ENCODE results near the gene UNC79.

UNC79 gene

GRCh38 chr14:93525696-93526451, 95.1 kb downstream of the UNC79 start:
- TF ChIP-seq CTCF (IDR thresholded peaks at IDR 0.05; ENCODE audit: insufficient read depth, low read length, poor library complexity, severe bottlenecking) = no peak
- no peaks in the 10 kb centered on the region for H3K36me3 ChIP-seq (ENCODE audit: control insufficient read depth, insufficient read depth, low read length)
- no peak for DNase-seq (ENCODE audit: extremely low read depth, insufficient read length)
- H3K4me3 ChIP-seq (replicated peaks; ENCODE audit: low read depth, low read length) = no peak overlapping the region
- no peaks in the 10 kb centered on the region for H3K27me3 ChIP-seq (replicated peaks; ENCODE audit: control insufficient read depth, insufficient read depth, low read length)

DNA sequence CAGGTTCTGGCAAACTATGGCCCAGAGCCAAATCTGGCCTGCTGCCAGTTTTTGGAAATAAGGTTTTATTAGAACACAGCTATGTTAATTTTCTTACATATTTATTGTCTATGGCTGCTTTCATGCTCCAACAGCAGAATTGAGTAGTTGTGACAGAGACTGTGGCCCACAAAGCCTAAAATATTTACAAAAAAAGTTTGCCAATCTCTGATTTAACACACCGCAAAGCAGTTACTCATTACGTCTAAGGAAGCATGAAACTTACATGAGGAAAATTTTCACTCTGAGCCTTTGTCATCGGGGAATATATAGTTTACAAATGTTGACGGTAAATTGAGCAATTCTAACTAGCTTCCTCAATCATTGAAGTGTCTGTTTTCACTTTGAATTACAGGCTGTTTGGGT, 96.5 kb downstream of the UNC79 start:
- no peak for TF ChIP-seq CTCF (IDR thresholded peaks at IDR 0.05; ENCODE audit: insufficient read depth, low read length, poor library complexity, severe bottlenecking)
- Histone ChIP-seq H3K4me3 (replicated peaks; ENCODE audit: low read depth, low read length) (no peak overlapping the region), H3K36me3 (ENCODE audit: control insufficient read depth, insufficient read depth, low read length) (no peaks in the 10 kb centered on the region), H3K27me3 (replicated peaks; ENCODE audit: control insufficient read depth, insufficient read depth, low read length) (no peaks in the 10 kb centered on the region)
- no peak for DNase-seq (ENCODE audit: extremely low read depth, insufficient read length)

DNA sequence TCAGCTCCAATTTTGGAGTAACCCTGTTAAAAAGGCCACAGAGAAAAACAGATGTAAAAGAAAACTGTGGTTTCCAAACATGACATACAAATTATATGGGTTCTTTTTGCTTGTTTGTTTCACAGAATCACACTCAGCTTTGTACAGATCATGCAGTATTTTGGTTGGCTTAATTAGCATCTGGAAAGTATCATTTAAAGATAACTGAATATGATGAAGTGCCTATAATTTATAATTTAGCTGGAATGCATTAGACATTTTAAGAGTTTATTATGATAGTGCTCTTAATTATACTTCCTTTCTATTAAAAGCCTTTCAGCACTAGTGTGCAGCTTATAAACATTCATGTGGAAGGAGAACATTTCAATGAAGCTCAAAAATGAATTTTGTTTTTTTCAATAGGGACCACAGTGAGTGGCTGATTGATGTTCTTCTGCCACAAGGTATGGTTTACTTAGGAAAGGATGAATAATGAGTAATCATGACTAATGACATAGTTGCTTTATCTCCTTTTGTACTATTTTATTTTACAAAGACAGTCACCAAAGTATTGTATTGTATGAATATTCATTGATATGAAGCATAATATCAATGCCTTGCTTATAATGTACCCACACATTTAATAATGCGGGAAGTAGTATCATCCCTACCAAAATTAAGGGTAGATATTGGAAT, 98.3 kb downstream of the UNC79 start:
- H3K27me3 ChIP-seq (replicated peaks; ENCODE audit: control insufficient read depth, insufficient read depth, low read length) = no peaks in the 10 kb centered on the region
- TF ChIP-seq CTCF (IDR thresholded peaks at IDR 0.05; ENCODE audit: insufficient read depth, low read length, poor library complexity, severe bottlenecking) = no peak
- DNase-seq (ENCODE audit: extremely low read depth, insufficient read length) = no peak
- no peak overlapping the region for H3K4me3 ChIP-seq (replicated peaks; ENCODE audit: low read depth, low read length)
- H3K36me3 ChIP-seq (ENCODE audit: control insufficient read depth, insufficient read depth, low read length) = no peaks in the 10 kb centered on the region

DNA sequence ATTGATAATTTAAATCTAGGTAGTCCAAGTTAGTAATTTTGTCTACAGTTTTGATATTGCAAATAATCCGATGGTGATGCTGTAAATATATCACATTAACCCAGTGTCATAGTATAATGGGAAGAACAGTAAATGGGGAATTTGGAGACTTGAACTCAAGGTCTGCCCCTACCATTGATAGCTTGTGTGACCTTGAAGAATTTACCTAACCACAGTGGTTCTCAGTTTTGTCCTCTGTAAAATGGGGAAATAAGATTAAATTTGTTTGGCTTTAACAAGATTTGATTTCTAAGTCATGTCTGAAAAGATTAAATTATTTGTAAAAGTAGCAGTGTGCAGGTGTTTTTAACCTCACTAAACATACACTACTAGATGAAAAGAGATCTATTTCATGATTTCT, 100.9 kb downstream of the UNC79 start:
- Histone ChIP-seq H3K36me3 (ENCODE audit: control insufficient read depth, insufficient read depth, low read length) (no peaks in the 10 kb centered on the region), H3K27me3 (replicated peaks; ENCODE audit: control insufficient read depth, insufficient read depth, low read length) (no peaks in the 10 kb centered on the region), H3K4me3 (replicated peaks; ENCODE audit: low read depth, low read length) (no peak overlapping the region)
- no peak for DNase-seq (ENCODE audit: extremely low read depth, insufficient read length)
- no peak for TF ChIP-seq CTCF (IDR thresholded peaks at IDR 0.05; ENCODE audit: insufficient read depth, low read length, poor library complexity, severe bottlenecking)

DNA sequence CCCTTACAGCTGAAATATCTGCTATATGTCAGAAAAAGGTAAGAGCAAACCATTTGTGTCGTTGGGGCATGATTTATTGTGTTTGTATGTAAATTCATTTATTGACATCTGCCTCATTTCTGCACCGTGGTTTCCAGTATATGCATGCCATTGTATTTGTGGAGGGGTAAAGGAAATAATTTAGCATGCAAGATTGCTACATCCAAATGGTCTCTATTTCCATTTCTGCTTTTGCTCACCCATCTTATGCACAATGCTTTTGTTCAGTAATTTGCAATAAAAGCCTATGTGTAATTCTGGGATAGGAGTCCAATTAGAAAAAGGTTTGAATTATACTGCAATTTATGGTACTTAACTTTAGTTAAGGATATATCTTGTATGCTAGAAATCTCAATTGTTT, 101.8 kb downstream of the UNC79 start:
- DNase-seq (ENCODE audit: extremely low read depth, insufficient read length) = no peak
- TF ChIP-seq CTCF (IDR thresholded peaks at IDR 0.05; ENCODE audit: insufficient read depth, low read length, poor library complexity, severe bottlenecking) = no peak
- H3K4me3 ChIP-seq (replicated peaks; ENCODE audit: low read depth, low read length) = no peak overlapping the region

More for the DNA sequence above, 101.8 kb downstream of the UNC79 start:
- Histone ChIP-seq H3K27me3 (replicated peaks; ENCODE audit: control insufficient read depth, insufficient read depth, low read length) (no peaks in the 10 kb centered on the region), H3K36me3 (ENCODE audit: control insufficient read depth, insufficient read depth, low read length) (no peaks in the 10 kb centered on the region)
